ENCODE results near the gene LRRC59. TPM values are rescaled to one million over a fixed set of nuclear protein-coding genes. Genes with fewer than 3 reads are reported as not detected.

Gene LRRC59
- total and polyA plus RNA-seq, 8 donors = 29.3 to 114 (median 72.4) TPM

DNA sequence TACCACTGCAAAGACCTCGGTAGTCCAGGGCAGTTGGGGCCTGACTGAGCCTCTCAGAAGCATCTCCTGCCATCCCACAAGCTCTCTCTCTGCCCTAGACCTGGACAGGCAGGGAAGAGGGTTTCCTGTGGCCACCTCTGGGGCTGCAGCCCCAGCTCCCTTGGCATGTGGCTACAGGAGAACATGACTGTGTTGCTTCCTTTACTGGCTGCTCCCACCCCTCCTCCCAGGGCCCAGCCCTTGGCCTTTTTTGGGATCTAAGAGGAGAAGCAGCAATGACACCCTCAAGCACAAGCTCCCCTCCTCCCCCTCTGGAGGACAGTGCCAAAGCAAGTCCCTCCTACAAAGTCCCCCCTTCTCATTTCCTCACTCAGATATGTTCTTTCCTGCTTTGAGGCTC lies 29.9 kb downstream of the LRRC59 start:
- Histone ChIP-seq H3K36me3 (peaks cover 6 to 37% (median 22%) of the 10 kb centered on the region in 3 donors), H3K9me3 (no peaks in the 10 kb centered on the region), H3K27ac (no peak overlapping the region), H3K4me3 (no peak overlapping the region), H3K27me3 (no peaks in the 10 kb centered on the region), H3K4me1 (peaks cover 0 to 11% (median 3%) of the 10 kb centered on the region in 3 donors)
- DNase-seq = no peak
- 50 to 85% methylated on average over 1 of the region's 1 CpG for WGBS, 2 donors
- intact Hi-C loops (cut with DNase I) = loop anchor here in 2 of 3 donors (5.0 to 10.0 kb wide), 2 partner anchors 105 to 107 kb away; partner anchors contain the start of gene RSAD1 (in 1 of the 2)
- no peak for FAIRE-seq
- ATAC-seq = no peak
- TF ChIP-seq, protein P1, sequence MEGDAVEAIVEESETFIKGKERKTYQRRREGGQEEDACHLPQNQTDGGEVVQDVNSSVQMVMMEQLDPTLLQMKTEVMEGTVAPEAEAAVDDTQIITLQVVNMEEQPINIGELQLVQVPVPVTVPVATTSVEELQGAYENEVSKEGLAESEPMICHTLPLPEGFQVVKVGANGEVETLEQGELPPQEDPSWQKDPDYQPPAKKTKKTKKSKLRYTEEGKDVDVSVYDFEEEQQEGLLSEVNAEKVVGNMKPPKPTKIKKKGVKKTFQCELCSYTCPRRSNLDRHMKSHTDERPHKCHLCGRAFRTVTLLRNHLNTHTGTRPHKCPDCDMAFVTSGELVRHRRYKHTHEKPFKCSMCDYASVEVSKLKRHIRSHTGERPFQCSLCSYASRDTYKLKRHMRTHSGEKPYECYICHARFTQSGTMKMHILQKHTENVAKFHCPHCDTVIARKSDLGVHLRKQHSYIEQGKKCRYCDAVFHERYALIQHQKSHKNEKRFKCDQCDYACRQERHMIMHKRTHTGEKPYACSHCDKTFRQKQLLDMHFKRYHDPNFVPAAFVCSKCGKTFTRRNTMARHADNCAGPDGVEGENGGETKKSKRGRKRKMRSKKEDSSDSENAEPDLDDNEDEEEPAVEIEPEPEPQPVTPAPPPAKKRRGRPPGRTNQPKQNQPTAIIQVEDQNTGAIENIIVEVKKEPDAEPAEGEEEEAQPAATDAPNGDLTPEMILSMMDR (IDR thresholded peaks at IDR 0.05) = no peak

DNA sequence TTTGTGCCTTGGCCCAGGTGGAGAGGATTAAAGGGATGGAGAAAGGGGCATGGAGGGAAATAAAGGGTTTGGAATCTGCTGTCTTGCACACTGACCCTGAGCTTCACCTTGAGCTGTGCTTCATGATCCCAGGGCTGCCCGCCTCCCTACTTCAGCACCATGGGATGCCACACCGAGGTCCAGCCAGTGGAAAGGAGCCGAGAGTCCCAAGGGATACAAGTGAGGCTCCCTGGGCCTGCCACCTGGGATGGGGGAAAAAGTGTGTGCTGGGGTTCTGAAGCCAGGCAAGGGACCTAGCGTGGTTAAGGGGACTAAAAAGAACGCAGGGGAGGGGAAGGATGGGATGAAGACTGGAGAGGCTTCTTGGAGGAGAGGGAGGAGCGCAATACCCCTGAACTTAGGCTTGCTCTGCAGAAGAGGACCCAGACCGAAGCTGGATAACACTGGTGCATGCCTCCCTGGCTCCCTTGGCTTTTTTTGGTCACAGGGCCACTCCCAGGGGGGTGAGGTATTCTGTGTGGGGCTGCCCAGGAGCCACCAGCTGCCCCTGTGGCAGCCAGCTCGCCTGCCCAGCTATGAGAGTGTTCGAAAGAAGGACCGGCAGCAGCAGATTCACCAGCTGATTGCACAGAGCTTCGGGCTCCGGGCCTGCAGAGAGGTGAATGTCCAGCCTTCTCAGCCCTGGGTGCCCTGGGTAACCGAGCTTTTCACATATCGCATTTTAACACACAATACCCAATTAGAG lies 31.5 kb downstream of the LRRC59 start:
- no peak for ATAC-seq
- no peak overlapping the region for H3K27ac ChIP-seq
- no peak for DNase-seq
- peaks cover 6 to 37% (median 22%) of the 10 kb centered on the region in 3 donors for H3K36me3 ChIP-seq
- no peak for FAIRE-seq
- TF ChIP-seq, protein P1 (IDR thresholded peaks at IDR 0.05) = no peak
- WGBS, 2 donors = 92 to 93% methylated on average over 14 of the region's 14 CpGs
- no peak overlapping the region for H3K4me3 ChIP-seq
- no peaks in the 10 kb centered on the region for H3K27me3 ChIP-seq
- H3K4me1 ChIP-seq = peaks cover 0 to 7% (median 0%) of the 10 kb centered on the region in 3 donors
- H3K9me3 ChIP-seq = no peaks in the 10 kb centered on the region
- intact Hi-C loops (cut with DNase I) = loop anchor here in 2 of 3 donors (5.0 to 10.0 kb wide), 2 partner anchors 106 to 109 kb away; partner anchors contain the start of gene RSAD1 (in 1 of the 2)

- H3K36me3 ChIP-seq = peaks cover 6 to 34% (median 18%) of the 10 kb centered on the region in 3 donors
- H3K4me3 ChIP-seq = no peak overlapping the region
- TF ChIP-seq, protein P1 (IDR thresholded peaks at IDR 0.05) = no peak
- H3K9me3 ChIP-seq = no peaks in the 10 kb centered on the region
- 60 to 76% methylated on average over 2 of the region's 2 CpGs for WGBS, 2 donors
- intact Hi-C loops (cut with DNase I) = loop anchor here in 2 of 3 donors (5.0 to 10.0 kb wide), 2 partner anchors 107 to 110 kb away; partner anchors contain the start of gene RSAD1 (in 1 of the 2)
- ATAC-seq = no peak
- H3K27me3 ChIP-seq = no peaks in the 10 kb centered on the region
- no peak for FAIRE-seq
- peaks cover 0 to 7% (median 0%) of the 10 kb centered on the region in 3 donors for H3K4me1 ChIP-seq
- no peak overlapping the region for H3K27ac ChIP-seq
- DNase-seq = no peak
Observed at GRCh38 chr17:50365165-50365564, 32.2 kb downstream of the LRRC59 start.

- peaks cover 0 to 7% (median 0%) of the 10 kb centered on the region in 3 donors for H3K4me1 ChIP-seq
- TF ChIP-seq, protein P1 (IDR thresholded peaks at IDR 0.05) = no peak
- H3K27ac ChIP-seq = no peak overlapping the region
- FAIRE-seq (no peak), ATAC-seq (no peak), DNase-seq (no peak)
- WGBS, 2 donors = 83 to 84% methylated on average over 9 of the region's 9 CpGs
- no peaks in the 10 kb centered on the region for H3K27me3 ChIP-seq
- H3K9me3 ChIP-seq = no peaks in the 10 kb centered on the region
- intact Hi-C loops (cut with DNase I) = loop anchor here in 2 of 3 donors (5.0 to 10.0 kb wide), 2 partner anchors 108 to 110 kb away; partner anchors contain the start of gene RSAD1 (in 1 of the 2)
- H3K4me3 ChIP-seq = no peak overlapping the region
- peaks cover 6 to 30% (median 13%) of the 10 kb centered on the region in 3 donors for H3K36me3 ChIP-seq
Observed at GRCh38 chr17:50364715-50365114, 32.6 kb downstream of the LRRC59 start.
